GM21825 (cell line): ENCODE measurements around the gene PLCH2.

Experiments
- ATAC-seq: cut with Tn5 transposase; IDR thresholded peaks from one replicate; pipeline ENCODE4 v1.9.1; 2021; ENCODE audit warnings: mild to moderate bottlenecking, moderate library complexity; ENCODE audit not compliant: unreplicated experiment

The PLCH2 gene, protein sequence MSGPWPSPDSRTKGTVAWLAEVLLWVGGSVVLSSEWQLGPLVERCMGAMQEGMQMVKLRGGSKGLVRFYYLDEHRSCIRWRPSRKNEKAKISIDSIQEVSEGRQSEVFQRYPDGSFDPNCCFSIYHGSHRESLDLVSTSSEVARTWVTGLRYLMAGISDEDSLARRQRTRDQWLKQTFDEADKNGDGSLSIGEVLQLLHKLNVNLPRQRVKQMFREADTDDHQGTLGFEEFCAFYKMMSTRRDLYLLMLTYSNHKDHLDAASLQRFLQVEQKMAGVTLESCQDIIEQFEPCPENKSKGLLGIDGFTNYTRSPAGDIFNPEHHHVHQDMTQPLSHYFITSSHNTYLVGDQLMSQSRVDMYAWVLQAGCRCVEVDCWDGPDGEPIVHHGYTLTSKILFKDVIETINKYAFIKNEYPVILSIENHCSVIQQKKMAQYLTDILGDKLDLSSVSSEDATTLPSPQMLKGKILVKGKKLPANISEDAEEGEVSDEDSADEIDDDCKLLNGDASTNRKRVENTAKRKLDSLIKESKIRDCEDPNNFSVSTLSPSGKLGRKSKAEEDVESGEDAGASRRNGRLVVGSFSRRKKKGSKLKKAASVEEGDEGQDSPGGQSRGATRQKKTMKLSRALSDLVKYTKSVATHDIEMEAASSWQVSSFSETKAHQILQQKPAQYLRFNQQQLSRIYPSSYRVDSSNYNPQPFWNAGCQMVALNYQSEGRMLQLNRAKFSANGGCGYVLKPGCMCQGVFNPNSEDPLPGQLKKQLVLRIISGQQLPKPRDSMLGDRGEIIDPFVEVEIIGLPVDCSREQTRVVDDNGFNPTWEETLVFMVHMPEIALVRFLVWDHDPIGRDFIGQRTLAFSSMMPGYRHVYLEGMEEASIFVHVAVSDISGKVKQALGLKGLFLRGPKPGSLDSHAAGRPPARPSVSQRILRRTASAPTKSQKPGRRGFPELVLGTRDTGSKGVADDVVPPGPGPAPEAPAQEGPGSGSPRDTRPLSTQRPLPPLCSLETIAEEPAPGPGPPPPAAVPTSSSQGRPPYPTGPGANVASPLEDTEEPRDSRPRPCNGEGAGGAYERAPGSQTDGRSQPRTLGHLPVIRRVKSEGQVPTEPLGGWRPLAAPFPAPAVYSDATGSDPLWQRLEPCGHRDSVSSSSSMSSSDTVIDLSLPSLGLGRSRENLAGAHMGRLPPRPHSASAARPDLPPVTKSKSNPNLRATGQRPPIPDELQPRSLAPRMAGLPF (N-terminal part only)

DNA sequence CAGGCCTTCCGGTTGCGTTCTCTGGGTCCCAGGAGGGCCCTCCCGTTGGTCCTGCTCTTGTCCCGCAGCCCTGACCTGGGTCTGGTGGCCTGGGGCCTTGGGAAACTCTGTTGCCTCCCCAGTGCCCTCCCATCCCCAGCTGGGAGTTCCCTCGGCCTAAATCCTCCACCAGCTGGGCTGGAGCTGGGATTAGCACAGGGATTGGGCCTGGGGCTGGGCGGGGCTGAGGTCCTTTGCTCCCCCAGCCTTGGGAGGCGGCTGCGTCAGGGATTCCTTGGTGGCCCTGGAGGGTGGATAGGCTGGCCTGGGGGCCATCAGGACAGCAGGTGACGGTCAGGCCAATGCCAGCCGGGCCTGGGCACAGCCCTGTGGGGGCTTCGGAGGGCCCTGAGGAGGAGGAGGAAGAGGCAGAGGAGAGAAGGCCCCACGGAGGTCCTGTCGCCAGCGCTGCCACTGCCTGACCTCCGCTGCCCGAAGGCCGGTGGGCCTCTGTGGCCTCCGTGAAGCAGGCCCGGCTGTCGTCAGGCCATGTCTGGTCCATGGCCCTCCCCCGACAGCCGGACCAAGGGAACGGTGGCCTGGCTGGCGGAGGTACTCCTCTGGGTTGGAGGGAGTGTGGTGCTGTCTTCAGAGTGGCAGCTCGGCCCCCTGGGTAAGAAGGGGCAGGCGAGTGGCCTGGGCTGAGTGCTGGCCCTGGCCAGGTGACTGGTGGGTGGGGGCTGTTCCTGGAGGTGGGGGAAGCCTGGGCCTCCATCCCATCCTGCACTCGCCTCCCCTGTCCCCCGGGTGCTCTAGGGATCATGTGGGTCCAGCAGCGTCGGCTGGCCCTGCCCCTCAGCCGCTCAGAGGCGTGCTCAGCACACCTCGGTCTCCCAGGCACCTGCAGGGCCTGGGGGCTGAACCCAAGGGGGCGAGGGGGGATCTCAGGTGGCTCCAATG is at the start of gene PLCH2:
PLCH2 (plus strand) TSS at position 229 of the 939 bp plus-strand sequence; CDS start at position 529, 300 bp downstream.
- no peak for ATAC-seq

- no peak for ATAC-seq
These were observed 49.5 kb upstream of the PLCH2 start for GRCh38 chr1:2426540-2426939.

GRCh38 chr1:2427051-2427450 is 49.0 kb upstream of the PLCH2 start:
- no peak for ATAC-seq

GRCh38 chr1:2427976-2428375 is 48.1 kb upstream of the PLCH2 start:
- no peak for ATAC-seq

- no peak for ATAC-seq
These were observed 47.6 kb upstream of the PLCH2 start for GRCh38 chr1:2428490-2428889.

- no peak for ATAC-seq
These were observed 46.1 kb upstream of the PLCH2 start for GRCh38 chr1:2429780-2430591.

- ATAC-seq: no peak
These were observed 45.5 kb upstream of the PLCH2 start for GRCh38 chr1:2430592-2430973.

DNA sequence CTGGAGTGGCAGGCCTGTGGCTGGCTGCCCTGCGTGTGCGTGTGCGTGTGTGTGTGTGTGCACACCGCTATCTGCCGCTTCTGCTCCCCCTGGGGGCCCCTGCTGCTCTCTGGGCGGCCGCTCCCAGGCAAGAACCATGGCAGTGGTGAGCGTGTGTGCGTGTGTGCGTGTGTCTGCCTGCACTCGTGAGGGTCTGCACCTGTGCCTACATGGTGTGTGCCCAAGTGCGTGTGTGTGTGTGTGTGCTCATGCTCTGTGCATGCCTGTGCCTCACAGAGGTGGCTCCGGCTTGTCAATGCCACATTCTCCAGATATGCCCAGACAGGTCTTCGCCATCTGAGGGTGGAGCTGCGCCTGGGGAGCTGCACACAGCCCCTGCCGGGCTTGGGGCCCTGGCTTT is 45.0 kb upstream of the PLCH2 start:
- no peak for ATAC-seq

GRCh38 chr1:2431518-2431917 is 44.6 kb upstream of the PLCH2 start:
- ATAC-seq: no peak

GRCh38 chr1:2432441-2432844 is 43.6 kb upstream of the PLCH2 start:
- no peak for ATAC-seq

- ATAC-seq: no peak
These were observed 42.9 kb upstream of the PLCH2 start for GRCh38 chr1:2433196-2433595.

DNA sequence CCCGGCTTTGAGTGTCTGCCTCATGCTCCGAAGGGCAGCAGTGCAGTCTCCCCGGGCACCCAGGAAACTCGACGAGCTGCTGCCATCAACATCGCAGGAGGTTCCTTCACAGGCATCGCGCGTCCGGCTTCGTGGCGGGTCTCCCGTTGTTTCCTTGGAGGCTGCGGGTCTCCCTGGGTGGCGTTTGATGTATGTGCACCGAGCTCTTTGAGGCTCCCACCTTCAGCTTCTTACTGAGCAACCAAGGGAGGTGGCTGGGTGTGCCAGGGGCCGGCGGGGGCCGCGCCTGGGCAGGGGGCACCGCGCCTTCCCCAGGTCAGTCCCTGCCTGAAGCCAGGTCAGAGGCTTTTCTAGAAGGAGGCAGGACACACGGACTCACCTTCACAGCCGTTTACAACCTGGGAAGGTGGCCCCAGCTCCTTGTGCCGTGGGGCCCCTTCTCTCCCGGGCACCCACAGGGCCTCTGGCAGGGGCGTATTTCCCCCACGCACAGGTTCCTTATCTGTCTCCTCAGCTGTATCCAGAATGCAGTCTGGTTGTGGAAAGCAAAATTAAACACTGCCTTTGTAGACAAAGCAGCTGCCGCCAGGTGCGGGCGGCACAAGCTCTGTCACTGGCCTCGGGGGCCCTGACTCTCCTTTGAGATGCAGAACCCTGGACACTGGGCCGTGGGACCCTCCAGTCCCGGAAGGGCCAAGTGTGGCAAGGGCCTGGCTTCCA is 42.0 kb upstream of the PLCH2 start:
- ATAC-seq: no peak

DNA sequence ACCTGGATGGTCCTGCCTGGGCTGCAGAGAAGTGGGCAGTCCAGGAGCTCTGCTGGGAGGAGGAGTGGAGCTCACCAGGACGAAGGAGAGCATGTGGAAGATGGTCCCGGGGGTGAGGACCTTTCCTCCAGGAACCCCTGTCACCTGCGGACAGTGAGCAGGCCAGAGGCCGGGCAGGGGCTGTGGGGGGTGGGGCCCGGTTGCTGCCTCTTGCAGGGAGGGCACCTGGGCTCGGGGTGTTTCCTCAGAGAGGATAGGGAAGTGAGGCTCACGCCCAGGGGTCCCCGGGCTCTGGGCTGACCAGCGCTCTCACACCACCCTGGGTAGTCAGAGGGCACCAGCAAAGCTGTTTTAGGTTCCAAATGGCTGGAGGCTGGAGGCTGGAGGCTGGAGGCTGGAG is 41.0 kb upstream of the PLCH2 start:
- ATAC-seq: no peak

DNA sequence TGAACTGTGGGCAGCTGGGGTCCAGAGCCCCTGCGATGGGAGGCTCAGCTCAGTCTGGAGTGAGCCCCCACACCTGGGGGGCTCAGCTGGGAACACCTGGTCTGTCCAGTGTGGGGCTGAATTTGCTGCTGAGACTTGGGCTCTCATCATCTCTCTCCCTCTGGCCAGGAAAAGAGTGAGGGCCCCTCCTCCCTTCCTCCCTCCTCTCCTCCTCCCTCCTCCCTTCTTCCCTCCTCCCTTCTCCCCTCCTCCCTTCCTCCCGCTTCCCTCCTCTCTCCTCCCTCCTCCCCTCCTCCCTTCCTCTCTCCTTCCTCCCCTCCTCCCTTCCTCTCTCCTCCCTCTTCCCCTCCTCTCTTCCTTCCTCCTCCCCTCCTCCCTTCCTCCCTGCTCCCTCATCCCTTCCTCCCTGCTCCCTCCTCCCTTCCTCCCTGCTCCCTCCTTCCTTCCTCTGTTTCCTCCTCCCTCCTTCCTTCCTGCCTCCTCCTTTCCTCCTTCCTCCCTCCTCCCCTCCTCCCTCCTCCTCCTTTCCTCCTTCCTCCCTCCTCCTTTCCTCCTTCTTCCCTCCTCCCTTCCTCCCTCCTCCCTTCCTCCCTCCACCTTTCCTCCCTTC is 40.2 kb upstream of the PLCH2 start:
- ATAC-seq: no peak

- no peak for ATAC-seq
These were observed 39.2 kb upstream of the PLCH2 start for GRCh38 chr1:2436876-2437275.

- ATAC-seq: no peak
These were observed 38.5 kb upstream of the PLCH2 start for GRCh38 chr1:2437617-2438016.

DNA sequence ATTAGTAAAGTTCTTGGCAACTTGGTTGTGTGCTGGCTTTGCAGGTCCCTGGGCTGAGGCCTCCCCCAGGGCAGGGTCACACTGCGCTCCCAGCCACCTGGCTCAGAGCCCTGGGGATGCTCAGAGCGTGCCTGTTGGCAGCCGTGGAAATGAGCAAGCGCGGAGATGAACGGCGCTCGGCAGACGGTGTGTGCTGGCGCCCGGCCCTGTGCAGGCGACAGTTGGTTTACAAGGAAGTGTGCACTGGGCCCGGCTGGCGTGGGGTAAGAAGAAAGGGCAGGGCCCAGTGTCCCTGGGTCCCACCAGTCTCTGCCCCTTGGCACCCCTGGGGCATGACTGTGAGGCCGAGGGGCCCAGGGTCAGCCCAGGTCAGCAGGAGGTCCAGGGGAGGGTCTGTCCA is 38.1 kb upstream of the PLCH2 start:
- no peak for ATAC-seq

GRCh38 chr1:2438641-2439040 is 37.4 kb upstream of the PLCH2 start:
- ATAC-seq: no peak
